ENCODE results near the gene SLC25A26.

- TF ChIP-seq CTCF (IDR thresholded peaks at IDR 0.05) (no peak), REST (IDR thresholded peaks at IDR 0.05; ENCODE audit: insufficient read depth in 1 of 2, low read depth in 2 of 2, low read length in 1 of 2) (no peak), POLR2AphosphoS5 (IDR thresholded peaks at IDR 0.05; ENCODE audit: low read depth, low read length) (no peak), SIN3A (IDR thresholded peaks at IDR 0.05; ENCODE audit: borderline replicate concordance, insufficient read depth, low read depth, low read length) (no peak)
These were observed 174.8 kb downstream of the SLC25A26 start for GRCh38 chr3:66395635-66396034.
